Skeletal muscle tissue (tissue), 4 donors: Measurements from ENCODE around the gene ETV2. TPM values are rescaled to one million over a fixed set of nuclear protein-coding genes. Genes with fewer than 3 reads are reported as not detected.
"Not testable (repeated sequence)": the region's sequence is repeated elsewhere in the genome, so short reads cannot be mapped to it uniquely, and the experiment has no call there.

ENCODE experiments used
- H3K27ac ChIP-seq: one replicate; pipeline ENCODE4 v1.7.0; 2013; ENCODE audit warnings: mild to moderate bottlenecking, low read depth, low read length, inconsistent platforms
- H3K27me3 ChIP-seq, 3 donors: one replicate each; pipeline ENCODE4 v1.7.0; 2013; ENCODE audit warnings: low read length in 3 of 3; ENCODE audit not compliant: control insufficient read depth in 3 of 3, insufficient read depth in 3 of 3
- H3K36me3 ChIP-seq, 3 donors: one replicate each; pipeline ENCODE4 v1.7.0; 2013; ENCODE audit warnings: low read length in 3 of 3; ENCODE audit not compliant: control insufficient read depth in 3 of 3, insufficient read depth in 3 of 3
- H3K4me1 ChIP-seq, 3 donors: one replicate each; pipeline ENCODE4 v1.7.0; 2013; ENCODE audit warnings: low read length in 3 of 3, mild to moderate bottlenecking in 3 of 3; ENCODE audit not compliant: control insufficient read depth in 3 of 3, insufficient read depth in 3 of 3
- H3K4me3 ChIP-seq, 3 donors: one replicate each; pipeline ENCODE4 v1.7.0; 2013; ENCODE audit warnings: low read length in 3 of 3
- H3K9ac ChIP-seq, 3 donors: one replicate each; pipeline ENCODE4 v1.7.0; 2013; ENCODE audit warnings: low read length in 3 of 3, mild to moderate bottlenecking in 3 of 3, moderate library complexity in 2 of 3, low read depth in 1 of 3
- H3K9me3 ChIP-seq, 3 donors: one replicate each; pipeline ENCODE4 v1.7.0; 2013; ENCODE audit warnings: low read length in 3 of 3; ENCODE audit not compliant: control insufficient read depth in 3 of 3
- total RNA-seq: library from RNA; depleted of rRNA; stranded (reverse); fragments of >200 nt; gene quantifications from one replicate; pipeline ENCODE4 v1.2.3, GENCODE V29; 2014
- donor health status: Osteomylitis.

Gene ETV2
- total RNA-seq, 1 donor from 2014 or later = 2.1 TPM

GRCh38 chr19:35650581-35650980 is 9.0 kb downstream of the ETV2 start:
- Histone ChIP-seq H3K27me3 (no peaks in the 10 kb centered on the region), H3K9me3 (no peaks in the 10 kb centered on the region), H3K4me3 (no peak overlapping the region), H3K4me1 (peaks cover 12 to 26% (median 19%) of the 10 kb centered on the region in 3 donors), H3K27ac (no peak overlapping the region), H3K9ac (no peak overlapping the region), H3K36me3 (peaks cover 28 to 33% (median 28%) of the 10 kb centered on the region in 3 donors)

- not testable (repeated sequence) for H3K9me3 ChIP-seq, H3K27ac ChIP-seq, H3K4me1 ChIP-seq, H3K4me3 ChIP-seq, H3K27me3 ChIP-seq, H3K9ac ChIP-seq
- peaks cover 55 to 67% (median 58%) of the 10 kb centered on the region in 3 donors for H3K36me3 ChIP-seq
These were observed 13.3 kb downstream of the ETV2 start for GRCh38 chr19:35654828-35655227.

GRCh38 chr19:35655600-35655999 is 14.1 kb downstream of the ETV2 start:
- H3K27me3 ChIP-seq = no peaks in the 10 kb centered on the region
- H3K27ac ChIP-seq = no peak overlapping the region
- no peak overlapping the region for H3K4me3 ChIP-seq
- H3K9ac ChIP-seq = no peak overlapping the region
- no peaks in the 10 kb centered on the region for H3K9me3 ChIP-seq
- H3K4me1 ChIP-seq = peaks cover 0 to 4% (median 3%) of the 10 kb centered on the region in 3 donors
- H3K36me3 ChIP-seq = peaks cover 58 to 67% (median 58%) of the 10 kb centered on the region in 3 donors

GRCh38 chr19:35656700-35657099 is 15.2 kb downstream of the ETV2 start:
- Histone ChIP-seq H3K27ac (no peak overlapping the region), H3K27me3 (no peaks in the 10 kb centered on the region), H3K9ac (no peak overlapping the region), H3K36me3 (peaks cover 53 to 66% (median 53%) of the 10 kb centered on the region in 3 donors), H3K4me3 (no peak overlapping the region), H3K9me3 (no peaks in the 10 kb centered on the region), H3K4me1 (no peaks in the 10 kb centered on the region)

- Histone ChIP-seq H3K9ac (no peak overlapping the region), H3K4me3 (no peak overlapping the region), H3K9me3 (no peaks in the 10 kb centered on the region), H3K27ac (no peak overlapping the region), H3K27me3 (no peaks in the 10 kb centered on the region), H3K36me3 (peaks cover 48 to 73% (median 51%) of the 10 kb centered on the region in 3 donors), H3K4me1 (no peaks in the 10 kb centered on the region)
These were observed 16.6 kb downstream of the ETV2 start for GRCh38 chr19:35657904-35658700.

GRCh38 chr19:35661995-35662340 is 20.4 kb downstream of the ETV2 start:
- H3K4me1 ChIP-seq = no peaks in the 10 kb centered on the region
- H3K4me3 ChIP-seq = no peak overlapping the region
- H3K27ac ChIP-seq = no peak overlapping the region
- no peaks in the 10 kb centered on the region for H3K27me3 ChIP-seq
- H3K9me3 ChIP-seq = no peaks in the 10 kb centered on the region
- no peak overlapping the region for H3K9ac ChIP-seq
- H3K36me3 ChIP-seq = peaks cover 22 to 56% (median 30%) of the 10 kb centered on the region in 3 donors

GRCh38 chr19:35663981-35664380 is 22.4 kb downstream of the ETV2 start:
- Histone ChIP-seq H3K9me3 (no peaks in the 10 kb centered on the region), H3K4me3 (no peak overlapping the region), H3K9ac (no peak overlapping the region), H3K27me3 (peaks cover 0 to 4% (median 2%) of the 10 kb centered on the region in 3 donors), H3K27ac (no peak overlapping the region), H3K4me1 (no peaks in the 10 kb centered on the region), H3K36me3 (peaks cover 6 to 38% (median 15%) of the 10 kb centered on the region in 3 donors)

- Histone ChIP-seq H3K4me3 (no peak overlapping the region), H3K9me3 (no peaks in the 10 kb centered on the region), H3K27ac (no peak overlapping the region), H3K4me1 (no peaks in the 10 kb centered on the region), H3K36me3 (peaks cover 3 to 31% (median 10%) of the 10 kb centered on the region in 3 donors), H3K9ac (no peak overlapping the region), H3K27me3 (peaks cover 5 to 8% (median 7%) of the 10 kb centered on the region in 3 donors)
These were observed 23.6 kb downstream of the ETV2 start for GRCh38 chr19:35665157-35665556.

- H3K9me3 ChIP-seq = no peaks in the 10 kb centered on the region
- no peak overlapping the region for H3K9ac ChIP-seq
- H3K27ac ChIP-seq = no peak overlapping the region
- no peak overlapping the region for H3K4me3 ChIP-seq
- H3K4me1 ChIP-seq = no peaks in the 10 kb centered on the region
- peaks cover 3 to 30% (median 10%) of the 10 kb centered on the region in 3 donors for H3K36me3 ChIP-seq
- peaks cover 5 to 8% (median 7%) of the 10 kb centered on the region in 3 donors for H3K27me3 ChIP-seq
These were observed 24.1 kb downstream of the ETV2 start for GRCh38 chr19:35665604-35666003.

- Histone ChIP-seq H3K36me3 (peaks cover 3 to 24% (median 6%) of the 10 kb centered on the region in 3 donors), H3K4me1 (no peaks in the 10 kb centered on the region), H3K9me3 (no peaks in the 10 kb centered on the region), H3K9ac (no peak within 1 kb of the TSS), H3K27me3 (peaks cover 5 to 8% (median 7%) of the 10 kb centered on the region in 3 donors), H3K4me3 (no peak within 1 kb of the TSS), H3K27ac (no peak within 1 kb of the TSS)
These were observed 24.8 kb downstream of the ETV2 start, which contains the start of gene UPK1A for GRCh38 chr19:35666251-35666913. UPK1A (plus strand) TSS chr19:35666517; CDS start chr19:35666813, 296 bp downstream.
